GM13977 (cell line): Measurements from ENCODE around the gene PPP1R14C.

Source experiments
- DNase-seq: peaks from one replicate; pipeline ENCODE4 v3.0.0; 2012; ENCODE audit warnings: low spot score
- CTCF ChIP-seq: IDR thresholded peaks from 2 replicates; pipeline ENCODE4 v1.5.1; 2012; ENCODE audit warnings: mild to moderate bottlenecking, control low read depth; ENCODE audit not compliant: insufficient read depth; ENCODE audit errors: extremely low read depth, missing control alignments
- in situ Hi-C: fragments of 300-500 bp; cut with MboI; formaldehyde crosslinking; loops from one replicate; pipeline ENCODE4 v1.12.0; 2022; ENCODE audit warnings: low sequenced_read_pairs, low pct_unique_long_range_greater_than_20kb, mixed read lengths, inconsistent platforms; ENCODE audit not compliant: unreplicated experiment

PPP1R14C gene

GRCh38 chr6:150266963-150267685, 124.3 kb downstream of the PPP1R14C start:
- TF ChIP-seq CTCF: no peak
- in situ Hi-C loops: no loop called here
- no peak for DNase-seq

- in situ Hi-C loops: no loop called here
- DNase-seq: no peak
- TF ChIP-seq CTCF: no peak
These were observed 125.1 kb downstream of the PPP1R14C start for GRCh38 chr6:150267686-150268561.

GRCh38 chr6:150269130-150269856, 126.4 kb downstream of the PPP1R14C start:
- no peak for DNase-seq
- in situ Hi-C loops: no loop called here
- no peak for TF ChIP-seq CTCF

GRCh38 chr6:150269857-150270223, 127.0 kb downstream of the PPP1R14C start:
- DNase-seq: no peak
- in situ Hi-C loops: no loop called here
- no peak for TF ChIP-seq CTCF

GRCh38 chr6:150270330-150271052, 127.6 kb downstream of the PPP1R14C start:
- in situ Hi-C loops: no loop called here
- DNase-seq: no peak
- no peak for TF ChIP-seq CTCF

GRCh38 chr6:150271172-150271500, 128.3 kb downstream of the PPP1R14C start:
- in situ Hi-C loops: no loop called here
- TF ChIP-seq CTCF: no peak
- DNase-seq: no peak
